HepG2 (cell line): Measurements from ENCODE around the gene CCDC70.

Experiments used
- ASH2L ChIP-seq: fragments of 300-600, 200-600 bp; sonication (generic); IDR thresholded peaks from 2 replicates; pipeline ENCODE4 v1.7.0; 2017; ENCODE audit warnings: low read depth, mild to moderate bottlenecking, moderate library complexity, mixed read lengths, low read length; ENCODE audit not compliant: insufficient read length
- CENPT ChIP-seq: sonication (generic); formaldehyde crosslinking; IDR thresholded peaks from 2 replicates; pipeline ENCODE4 v1.8.0; 2022; ENCODE audit warnings: low read depth, mild to moderate bottlenecking, moderate library complexity, missing genetic modification reagents
- CTCF ChIP-seq: sonication (generic); formaldehyde crosslinking; IDR thresholded peaks from 2 replicates; pipeline ENCODE4 v1.5.0; 2020; ENCODE audit warnings: mild to moderate bottlenecking, missing genetic modification reagents, moderate library complexity
- ELF1 ChIP-seq: sonication (generic); formaldehyde crosslinking; IDR thresholded peaks from 2 replicates; pipeline ENCODE4 v1.4.0; 2020; ENCODE audit warnings: missing genetic modification reagents
- KDM5B ChIP-seq: sonication (generic); formaldehyde crosslinking; IDR thresholded peaks from 2 replicates; pipeline ENCODE4 v1.4.0; 2020; ENCODE audit warnings: missing genetic modification reagents, mild to moderate bottlenecking, borderline replicate concordance
- REPIN1 ChIP-seq: sonication (generic); formaldehyde crosslinking; IDR thresholded peaks from 2 replicates; pipeline ENCODE4 v1.8.0; 2022; ENCODE audit warnings: missing genetic modification reagents, low read depth, mild to moderate bottlenecking, borderline replicate concordance
- SETDB1 ChIP-seq: sonication (generic); formaldehyde crosslinking; IDR thresholded peaks from 2 replicates; pipeline ENCODE4 v1.5.1; 2020; ENCODE audit warnings: missing genetic modification reagents, mild to moderate bottlenecking, borderline replicate concordance
- SIN3A ChIP-seq: IDR thresholded peaks from 2 replicates; pipeline ENCODE4 v1.6.1; 2011; ENCODE audit warnings: low read depth, mild to moderate bottlenecking, control low read depth, low read length, borderline replicate concordance
- ZFP41 ChIP-seq: sonication (generic); formaldehyde crosslinking; IDR thresholded peaks from 2 replicates; pipeline ENCODE4 v1.4.0; 2020; ENCODE audit warnings: mild to moderate bottlenecking, missing genetic modification reagents, borderline replicate concordance
- ZMYM4 ChIP-seq: sonication (generic); formaldehyde crosslinking; IDR thresholded peaks from 2 replicates; pipeline ENCODE4 v1.8.1; 2023; ENCODE audit warnings: mild to moderate bottlenecking, missing genetic modification reagents
- ZNF138 ChIP-seq: sonication (generic); formaldehyde crosslinking; IDR thresholded peaks from 2 replicates; pipeline ENCODE4 v1.5.0; 2020; ENCODE audit warnings: mild to moderate bottlenecking, low read depth, missing genetic modification reagents
- TF ChIP-seq, protein P1 (sequence below): sonication (generic); formaldehyde crosslinking; IDR thresholded peaks from 2 replicates; pipeline ENCODE4 v1.4.0; 2020; ENCODE audit warnings: mild to moderate bottlenecking, missing genetic modification reagents

GRCh38 chr13:51902776-51903175, 41.0 kb downstream of the CCDC70 start:
- TF ChIP-seq ZMYM4: no peak
- no peak for TF ChIP-seq REPIN1
- TF ChIP-seq ELF1: no peak
- no peak for TF ChIP-seq CENPT
- no peak for TF ChIP-seq ZFP41 (CRISPR knock-in tag)
- no peak for TF ChIP-seq SETDB1 (CRISPR knock-in tag)
- TF ChIP-seq, protein P1, sequence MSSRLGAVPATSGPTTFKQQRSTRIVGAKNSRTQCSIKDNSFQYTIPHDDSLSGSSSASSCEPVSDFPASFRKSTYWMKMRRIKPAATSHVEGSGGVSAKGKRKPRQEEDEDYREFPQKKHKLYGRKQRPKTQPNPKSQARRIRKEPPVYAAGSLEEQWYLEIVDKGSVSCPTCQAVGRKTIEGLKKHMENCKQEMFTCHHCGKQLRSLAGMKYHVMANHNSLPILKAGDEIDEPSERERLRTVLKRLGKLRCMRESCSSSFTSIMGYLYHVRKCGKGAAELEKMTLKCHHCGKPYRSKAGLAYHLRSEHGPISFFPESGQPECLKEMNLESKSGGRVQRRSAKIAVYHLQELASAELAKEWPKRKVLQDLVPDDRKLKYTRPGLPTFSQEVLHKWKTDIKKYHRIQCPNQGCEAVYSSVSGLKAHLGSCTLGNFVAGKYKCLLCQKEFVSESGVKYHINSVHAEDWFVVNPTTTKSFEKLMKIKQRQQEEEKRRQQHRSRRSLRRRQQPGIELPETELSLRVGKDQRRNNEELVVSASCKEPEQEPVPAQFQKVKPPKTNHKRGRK (CRISPR knock-in tag): no peak
- TF ChIP-seq KDM5B (CRISPR knock-in tag): no peak
- TF ChIP-seq ZNF138 (CRISPR knock-in tag): no peak
- TF ChIP-seq CTCF: no peak
- no peak for TF ChIP-seq SIN3A
- no peak for TF ChIP-seq ASH2L
